ENCODE results near the gene RASGRP1.

DNA sequence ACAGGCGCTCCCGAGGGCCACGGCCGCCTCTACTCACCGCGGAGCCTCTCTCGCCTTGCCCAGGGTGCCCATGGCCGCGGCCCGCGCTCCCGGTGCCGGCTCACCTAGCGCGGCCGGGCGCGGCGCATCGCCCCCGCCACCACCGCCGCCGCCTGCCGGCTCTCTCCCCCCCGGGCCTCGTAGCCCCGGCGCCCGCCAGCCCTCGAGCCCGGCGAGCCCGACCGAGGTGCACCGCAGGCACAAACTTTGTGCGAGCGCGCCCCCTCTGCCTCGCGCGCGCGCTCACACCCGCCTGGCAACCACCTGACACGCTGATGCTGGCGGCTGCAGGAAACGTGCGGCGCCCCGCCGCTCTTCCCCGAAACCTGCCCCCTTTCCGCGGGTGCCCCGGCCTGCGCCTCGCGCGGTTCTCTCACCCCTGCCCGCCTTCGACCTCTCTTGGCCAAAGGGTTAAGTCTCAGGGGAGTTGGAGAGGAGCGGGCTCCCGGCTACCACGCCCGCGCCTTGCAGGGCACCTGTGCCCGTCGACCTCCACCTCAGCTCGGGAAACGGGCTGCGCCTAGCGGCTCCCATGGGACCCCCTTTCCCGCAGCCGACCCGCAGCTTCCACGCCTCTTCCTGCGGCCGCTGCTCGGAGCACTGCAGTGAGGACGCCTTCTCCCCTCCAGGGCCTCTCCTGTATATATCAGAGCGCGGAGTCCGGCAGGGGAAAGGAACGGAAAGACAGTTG is at the start of gene RASGRP1:
- TF ChIP-seq, protein P1, sequence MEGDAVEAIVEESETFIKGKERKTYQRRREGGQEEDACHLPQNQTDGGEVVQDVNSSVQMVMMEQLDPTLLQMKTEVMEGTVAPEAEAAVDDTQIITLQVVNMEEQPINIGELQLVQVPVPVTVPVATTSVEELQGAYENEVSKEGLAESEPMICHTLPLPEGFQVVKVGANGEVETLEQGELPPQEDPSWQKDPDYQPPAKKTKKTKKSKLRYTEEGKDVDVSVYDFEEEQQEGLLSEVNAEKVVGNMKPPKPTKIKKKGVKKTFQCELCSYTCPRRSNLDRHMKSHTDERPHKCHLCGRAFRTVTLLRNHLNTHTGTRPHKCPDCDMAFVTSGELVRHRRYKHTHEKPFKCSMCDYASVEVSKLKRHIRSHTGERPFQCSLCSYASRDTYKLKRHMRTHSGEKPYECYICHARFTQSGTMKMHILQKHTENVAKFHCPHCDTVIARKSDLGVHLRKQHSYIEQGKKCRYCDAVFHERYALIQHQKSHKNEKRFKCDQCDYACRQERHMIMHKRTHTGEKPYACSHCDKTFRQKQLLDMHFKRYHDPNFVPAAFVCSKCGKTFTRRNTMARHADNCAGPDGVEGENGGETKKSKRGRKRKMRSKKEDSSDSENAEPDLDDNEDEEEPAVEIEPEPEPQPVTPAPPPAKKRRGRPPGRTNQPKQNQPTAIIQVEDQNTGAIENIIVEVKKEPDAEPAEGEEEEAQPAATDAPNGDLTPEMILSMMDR (IDR thresholded peaks at IDR 0.05), result peak in 1 of 2 donors; percentile 18
- no peak for TF ChIP-seq POLR2A (IDR thresholded peaks at IDR 0.05)

Measured in suprapubic skin (tissue), 3 donors.